HepG2 (cell line): ENCODE measurements around the gene PTPRD. TPM values are rescaled to one million over a fixed set of nuclear protein-coding genes. Genes with fewer than 3 reads are reported as not detected.

Experiments
- ATAC-seq: fragments of 200-7000 bp; cut with Tn5 transposase; 3 replicates; pipeline ENCODE4 v1.9.1; 2020; ENCODE audit warnings: mild to moderate bottlenecking, moderate library complexity
- BruUV-seq: library from RNA; stranded (reverse); fragments of 400-500 nt; replicated peaks from 2 replicates; lab custom pipeline; 2021; lab: Mats Ljungman, UMichigan
- CTCF ChIA-PET: fragments of 300-600 bp; formaldehyde crosslinking; extraction: SDS; loops from one replicate; lab custom pipeline; 2021; ENCODE audit warnings: low total read pairs, inconsistent platforms, low intra/inter-chr PET ratio; lab: Yijun Ruan, JAX
- POLR2A ChIA-PET: fragments of 350-600 bp; sonication (Branson Sonifier 250); formaldehyde crosslinking; loops from one replicate; lab custom pipeline; 2020; ENCODE audit warnings: antibody characterized with exemption, inconsistent platforms; lab: Yijun Ruan, JAX
- DNase-seq: peaks from one replicate; pipeline ENCODE4 v3.0.0-alpha.2; 2015; ENCODE audit warnings: low spot score
- FAIRE-seq: peaks from 3 replicates; lab custom pipeline; 2011; peaks lifted over from hg19 to GRCh38; lab: Jason Lieb, UNC
- H2AFZ ChIP-seq: one replicate; pipeline ENCODE4 v1.6.1; 2011; ENCODE audit warnings: low read length, inconsistent platforms
- H3K27ac ChIP-seq: fragments of 300-600 bp; 3 replicates; pipeline ENCODE4 v1.8.0; 2011; ENCODE audit warnings: mixed run types, mild to moderate bottlenecking, mixed read lengths, low read length, inconsistent platforms; ENCODE audit not compliant: insufficient read depth; ENCODE audit errors: extremely low read length
- H3K27me3 ChIP-seq, 2 experiments: fragments of 200-600 bp in 1 of 2; 2 replicates in 1 of 2; 3 replicates in 1 of 2; pipeline versions ENCODE4 v1.6.0 to v1.8.0; 2011; ENCODE audit warnings: low read length in 2 of 2, mild to moderate bottlenecking in 2 of 2, moderate library complexity in 2 of 2, inconsistent platforms in 1 of 2; ENCODE audit not compliant: insufficient read depth in 2 of 2, control insufficient read depth in 1 of 2
- H3K36me3 ChIP-seq, 2 experiments: fragments of 200-600 bp in 1 of 2; replicated peaks in 1 of 2; 2 replicates in 1 of 2; 3 replicates in 1 of 2; pipeline versions ENCODE4 v1.5.1 to v1.8.0; 2011; ENCODE audit warnings: low read length in 2 of 2, inconsistent platforms in 1 of 2; ENCODE audit not compliant: insufficient read depth in 2 of 2, control insufficient read depth in 1 of 2
- H3K4me1 ChIP-seq: 2 replicates; pipeline ENCODE4 v1.5.1; 2012; ENCODE audit warnings: low read length, inconsistent platforms; ENCODE audit not compliant: insufficient read depth
- H3K4me2 ChIP-seq: 2 replicates; pipeline ENCODE4 v1.6.0; 2011; ENCODE audit warnings: low read depth, low read length, inconsistent platforms
- H3K4me3 ChIP-seq, 3 experiments: fragments of 200-600 bp in 1 of 3; sonication (generic), shearing (Covaris generic) in 1 of 3; replicated peaks in 1 of 3; 2 replicates each; pipeline ENCODE4 v1.5.1; 2011 to 2016; ENCODE audit warnings: low read length in 3 of 3, inconsistent platforms in 2 of 3, low read depth in 2 of 3, mild to moderate bottlenecking in 2 of 3, control low read depth in 1 of 3, mixed read lengths in 1 of 3; ENCODE audit not compliant: insufficient read depth in 1 of 3
- H3K79me2 ChIP-seq: one replicate; pipeline ENCODE4 v1.6.1; 2011; ENCODE audit warnings: low read length, inconsistent platforms; ENCODE audit not compliant: insufficient read depth
- H3K9ac ChIP-seq: 2 replicates; pipeline ENCODE4 v1.6.0; 2011; ENCODE audit warnings: mild to moderate bottlenecking, low read depth, low read length, inconsistent platforms; ENCODE audit not compliant: insufficient read depth
- H3K9me3 ChIP-seq: 2 replicates; pipeline ENCODE4 v1.5.1; 2012; ENCODE audit warnings: mild to moderate bottlenecking, low read length
- H4K20me1 ChIP-seq: 2 replicates; pipeline ENCODE4 v1.6.0; 2011; ENCODE audit warnings: inconsistent platforms, mild to moderate bottlenecking, low read length, moderate library complexity; ENCODE audit not compliant: insufficient read depth
- ATF6 ChIP-seq: sonication (generic); formaldehyde crosslinking; conservative IDR thresholded peaks from 2 replicates; pipeline ENCODE4 v1.4.0; 2020; ENCODE audit warnings: missing genetic modification reagents
- ATM ChIP-seq: fragments of 450-650 bp; IDR thresholded peaks from 2 replicates; pipeline ENCODE4 v1.7.1; 2017; ENCODE audit warnings: mild to moderate bottlenecking, borderline replicate concordance
- KAT2B ChIP-seq: fragments of 150-350 bp; IDR thresholded peaks from 2 replicates; pipeline ENCODE4 v1.6.1; 2014; ENCODE audit warnings: low read depth, low read length, borderline replicate concordance
- KDM2A ChIP-seq: sonication (generic); formaldehyde crosslinking; IDR thresholded peaks from 2 replicates; pipeline ENCODE4 v1.4.0; 2020; ENCODE audit warnings: low read depth, missing genetic modification reagents, borderline replicate concordance
- PRDM4 ChIP-seq: sonication (generic); formaldehyde crosslinking; IDR thresholded peaks from 2 replicates; pipeline ENCODE4 v1.9.0; 2021; ENCODE audit warnings: missing genetic modification reagents, borderline replicate concordance
- RFXANK ChIP-seq: IDR thresholded peaks from 2 replicates; pipeline ENCODE4 v1.6.1; 2016
- SNAPC2 ChIP-seq: sonication (generic); formaldehyde crosslinking; IDR thresholded peaks from 2 replicates; pipeline ENCODE4 v1.8.1; 2022; ENCODE audit warnings: mild to moderate bottlenecking, missing genetic modification reagents
- TCF12 ChIP-seq, 2 experiments: fragments of 450-650 bp in 1 of 2; sonication (generic) in 1 of 2; formaldehyde crosslinking in 1 of 2; IDR thresholded peaks; 2 replicates each; pipeline versions ENCODE4 v1.6.1 to v1.8.0; 2017 to 2022; ENCODE audit warnings: antibody characterized with exemption in 1 of 2, mild to moderate bottlenecking in 1 of 2, missing genetic modification reagents in 1 of 2, moderate library complexity in 1 of 2
- TOPORS ChIP-seq: sonication (generic); formaldehyde crosslinking; IDR thresholded peaks from 2 replicates; pipeline ENCODE4 v1.8.0; 2023; ENCODE audit warnings: mild to moderate bottlenecking, missing genetic modification reagents
- ZHX2 ChIP-seq, 2 experiments: sonication (generic) in 1 of 2; formaldehyde crosslinking in 1 of 2; IDR thresholded peaks; 2 replicates each; pipeline versions ENCODE4 v1.6.1 to v1.9.0; 2014 to 2022; ENCODE audit warnings: antibody characterized with exemption in 1 of 2, borderline replicate concordance in 1 of 2, inconsistent platforms in 1 of 2, low read depth in 1 of 2, missing genetic modification reagents in 1 of 2
- ZNF350 ChIP-seq: sonication (generic); formaldehyde crosslinking; IDR thresholded peaks from 2 replicates; pipeline ENCODE4 v1.4.0; 2020; ENCODE audit warnings: mild to moderate bottlenecking, low read depth, missing genetic modification reagents, borderline replicate concordance
- ZNF577 ChIP-seq: sonication (generic); formaldehyde crosslinking; IDR thresholded peaks from 2 replicates; pipeline ENCODE4 v1.4.0; 2020; ENCODE audit warnings: mild to moderate bottlenecking, low read depth, missing genetic modification reagents, borderline replicate concordance
- WGBS: methylation state at CpG from one replicate; pipeline ENCODE4 v1.1.6; 2017; ENCODE audit warnings: low lambda C conversion rate; 5-methylcytosine and 5-hydroxymethylcytosine counted together
- in situ Hi-C: cut with HindIII; loops from 2 replicates; pipeline ENCODE4 v1.10.0; 2017; ENCODE audit warnings: low pct_unique_long_range_greater_than_20kb; ENCODE audit not compliant: extremely low pct_ligation_motif_present
- intact Hi-C: fragments of 100-400 bp; cut with micrococcal nuclease; formaldehyde crosslinking; loops from one replicate; pipeline ENCODE4 v1.10.0; 2022; ENCODE audit not compliant: unreplicated experiment
- polyA plus RNA-seq, 8 experiments: library from polyadenylated mRNA; depleted of rRNA in 3 of 8; stranded (reverse) in 7 of 8; unstranded in 1 of 8; fragments of >200 nt; fragmentation: Illumina TruSeq in 4 of 8; extraction: Trizol in 4 of 8; gene quantifications; 2 replicates each; pipeline versions ENCODE4 v1.2.1 to v1.2.3, GENCODE V29; 2011 to 2016; ENCODE audit warnings: low read depth in 4 of 8, missing spikeins in 1 of 8, mixed read lengths in 1 of 8; ENCODE audit not compliant: insufficient read depth in 1 of 8
- total RNA-seq, 5 experiments: library from RNA; depleted of rRNA; stranded (reverse); fragments of >200 nt; fragmentation: Illumina TruSeq; extraction: Trizol; gene quantifications; 2 replicates each; pipeline ENCODE4 v1.2.3, GENCODE V29; 2016; ENCODE audit warnings: low read depth in 1 of 5

PTPRD gene
- total and polyA plus RNA-seq, 2 of the 13 experiments (the other 11 are each of a cell fraction or from before 2014, with no cell fraction given), result 0.05 TPM; not detected in 1

- Histone ChIP-seq H3K9me3 (no peaks in the 10 kb centered on the region), H3K9ac (no peak overlapping the region), H3K4me2 (no peak overlapping the region), H3K79me2 (no peaks in the 10 kb centered on the region), H3K4me1 (peaks cover 14% of the 10 kb centered on the region), H3K36me3 (no peaks in the 10 kb centered on the region), H4K20me1 (no peaks in the 10 kb centered on the region), H3K27me3 (no peaks in the 10 kb centered on the region), H2AFZ (no peak overlapping the region), H3K4me3 (no peak overlapping the region), H3K27ac (no peak overlapping the region)
- ChIA-PET POLR2A (no interaction called here), CTCF (no interaction called here)
- 0% methylated on average over 2 of the region's 2 CpGs for WGBS
- intact Hi-C loops, result loop anchor here (10.0 kb wide), 1 partner anchor 61 kb away; no protein-coding TSS in a partner anchor
- no peak for DNase-seq
- in situ Hi-C loops, result no loop called here
- no peak for ATAC-seq
- FAIRE-seq, result no peak
- BruUV-seq, result no TSS peak
- TF ChIP-seq SNAPC2 (CRISPR knock-in tag), result no peak
- TF ChIP-seq ZHX2 (IDR thresholded peaks at IDR 0.05; ENCODE audit: low read depth), result no peak
- TF ChIP-seq ZHX2 (CRISPR knock-in tag; IDR thresholded peaks at IDR 0.05; ENCODE audit: borderline replicate concordance), result no peak
- TF ChIP-seq ZNF577, result no peak
- TF ChIP-seq TCF12 (IDR thresholded peaks at IDR 0.05), result no peak
- TF ChIP-seq TCF12 (CRISPR knock-in tag; IDR thresholded peaks at IDR 0.05), result no peak
- no peak for TF ChIP-seq PRDM4 (CRISPR knock-in tag)
- TF ChIP-seq ATM, result no peak
- no peak for TF ChIP-seq RFXANK
- TF ChIP-seq ZNF350 (CRISPR knock-in tag), result no peak
- TF ChIP-seq KDM2A (CRISPR knock-in tag), result no peak
- no peak for TF ChIP-seq ATF6
- TF ChIP-seq KAT2B, result no peak
- TF ChIP-seq TOPORS (CRISPR knock-in tag), result no peak
These were observed 1786.5 kb downstream of the PTPRD start for GRCh38 chr9:8826281-8826680.
